Activated CD8-positive, alpha-beta memory T cell treated with anti-CD3 and anti-CD28 coated beads, Interleukin-2, amount 50 U/mL, for 24 hours (primary cell): ENCODE measurements around the gene CD2.

Source experiments
- DNase-seq: peaks from one replicate; pipeline ENCODE4 v3.0.0-alpha.2; 2020; ENCODE audit errors: extremely low read depth

CD2 gene

DNA sequence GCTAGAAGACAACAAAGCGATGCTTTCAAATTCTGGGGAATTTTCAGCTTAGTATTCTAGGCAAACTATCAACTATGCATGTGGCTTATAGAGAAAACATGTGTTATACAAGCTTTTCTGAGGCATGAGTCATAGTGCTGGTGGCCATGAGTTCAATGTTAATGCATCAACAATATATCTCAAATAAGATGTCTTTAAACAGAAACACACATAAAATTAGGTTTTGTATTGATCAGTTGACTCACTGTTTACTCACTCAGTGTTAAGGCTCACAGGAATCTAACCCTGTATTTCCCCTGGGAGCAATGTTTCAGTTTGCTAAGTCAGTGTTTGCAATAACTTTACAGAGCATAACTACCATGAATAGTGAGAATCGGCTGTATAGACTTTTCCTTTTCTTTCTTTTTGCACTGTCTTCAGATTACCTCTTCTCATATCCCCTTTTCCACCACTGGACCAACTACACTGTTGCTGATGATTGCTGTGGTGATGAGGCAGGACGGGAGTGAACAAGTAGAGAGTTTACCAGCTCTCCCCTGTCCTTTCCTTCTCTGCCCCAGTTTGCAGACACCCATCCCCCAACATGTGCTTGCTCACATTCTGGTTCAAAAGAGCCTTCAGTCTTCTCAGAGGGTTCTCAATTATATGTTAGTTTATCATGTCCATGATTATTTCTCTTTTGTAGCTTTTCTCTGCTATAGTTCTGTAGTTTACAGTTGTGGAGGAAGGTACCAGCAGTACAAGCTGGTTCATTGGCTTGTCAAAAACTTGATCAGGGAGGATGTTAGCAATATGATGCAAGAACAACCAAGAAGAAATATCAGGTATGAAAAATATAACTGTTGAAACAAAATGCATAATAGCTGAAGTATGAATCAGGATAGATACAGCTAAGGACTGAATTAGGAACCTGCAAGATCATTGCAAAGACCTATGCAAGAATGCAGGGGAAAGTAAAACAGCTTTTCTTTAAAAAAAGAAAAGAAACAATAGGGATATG is 23.9 kb downstream of the CD2 start:
- no peak for DNase-seq

DNA sequence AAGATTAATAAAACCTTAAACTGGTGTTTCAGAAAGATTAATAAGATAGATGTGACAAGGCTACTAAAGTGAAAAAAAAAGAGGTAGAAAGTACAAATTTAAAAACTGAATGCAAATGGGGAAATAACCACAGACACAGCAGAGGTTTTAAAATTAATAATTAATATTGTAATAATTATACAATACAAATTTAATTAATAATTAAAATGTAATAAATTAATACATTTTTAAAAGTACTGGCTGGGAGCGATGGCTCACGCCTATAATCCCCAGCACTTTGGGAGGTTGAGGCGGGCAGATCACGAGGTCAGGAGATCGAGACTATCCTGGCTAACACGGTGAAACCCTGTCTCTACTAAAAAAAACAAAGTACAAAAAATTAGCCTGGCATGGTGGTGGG is 26.8 kb downstream of the CD2 start:
- no peak for DNase-seq

- DNase-seq: no peak
These were observed 30.8 kb downstream of the CD2 start for GRCh38 chr1:116785006-116785405.

- no peak for DNase-seq
These were observed 31.8 kb downstream of the CD2 start for GRCh38 chr1:116786049-116786448.

GRCh38 chr1:116791727-116792126 is 37.5 kb downstream of the CD2 start:
- DNase-seq: no peak

- DNase-seq: no peak
These were observed 39.2 kb downstream of the CD2 start for GRCh38 chr1:116793357-116793935.

- no peak for DNase-seq
These were observed 40.1 kb downstream of the CD2 start for GRCh38 chr1:116794371-116794770.

GRCh38 chr1:116794804-116795481 is 40.7 kb downstream of the CD2 start:
- no peak for DNase-seq

DNA sequence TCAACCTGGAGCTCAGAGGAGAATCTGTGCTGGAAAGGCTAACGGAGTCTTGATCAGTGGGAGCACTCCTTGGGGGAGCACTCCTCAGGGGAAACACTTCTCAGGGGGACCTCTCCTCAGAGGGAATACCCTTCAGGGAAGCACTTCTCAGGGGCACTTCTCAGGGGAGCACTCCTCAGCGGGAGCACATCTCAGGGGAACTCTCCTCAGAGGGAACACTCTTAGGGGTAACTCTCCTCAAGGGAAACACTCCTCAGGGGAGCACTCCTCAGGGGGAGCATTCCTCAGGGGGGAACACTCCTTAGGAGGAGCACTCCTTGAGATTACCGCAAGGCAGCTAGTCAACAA is 41.2 kb downstream of the CD2 start:
- no peak for DNase-seq

DNA sequence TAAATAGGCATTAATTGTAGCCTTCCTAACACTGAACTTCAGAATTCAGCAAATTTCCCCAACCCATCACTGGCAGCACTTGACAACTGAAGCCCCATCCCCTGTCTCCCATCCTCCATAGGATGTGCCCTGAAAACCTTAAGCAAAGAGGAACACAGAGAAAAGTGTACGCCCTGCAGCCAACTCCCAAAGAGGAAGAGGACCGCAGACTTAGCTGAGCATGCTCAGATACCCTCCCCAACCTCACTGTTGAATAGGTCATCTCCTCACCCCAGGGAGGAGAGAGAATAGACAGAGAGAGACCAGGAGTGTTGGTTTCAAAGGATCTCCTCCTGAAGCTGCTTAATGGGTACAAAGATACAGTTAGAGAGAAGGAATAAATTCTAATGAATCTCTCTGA is 50.5 kb downstream of the CD2 start:
- no peak for DNase-seq

- no peak for DNase-seq
These were observed 51.2 kb downstream of the CD2 start for GRCh38 chr1:116805398-116805797.

DNA sequence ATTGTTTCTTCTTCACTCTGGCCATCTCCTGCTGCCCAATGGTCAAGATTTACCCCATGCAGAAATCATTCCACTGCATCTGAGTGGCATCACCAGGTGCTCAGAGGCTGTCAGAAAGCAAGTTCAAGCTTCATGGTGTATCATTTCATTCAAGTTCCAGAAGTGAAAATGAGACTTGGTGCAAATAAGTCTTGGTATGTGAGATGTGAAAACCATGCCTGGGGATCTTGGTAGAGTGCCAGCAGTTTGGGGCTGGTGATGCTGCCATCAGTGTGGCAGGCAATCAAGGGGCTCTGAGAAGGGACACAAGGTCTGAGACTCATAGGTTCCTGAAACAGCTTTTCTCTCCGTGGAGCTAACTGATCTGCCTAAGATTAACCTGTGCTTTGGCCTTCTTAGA is 52.0 kb downstream of the CD2 start:
- peak; percentile 65 for DNase-seq

GRCh38 chr1:116806671-116807070 is 52.4 kb downstream of the CD2 start:
- no peak for DNase-seq

DNA sequence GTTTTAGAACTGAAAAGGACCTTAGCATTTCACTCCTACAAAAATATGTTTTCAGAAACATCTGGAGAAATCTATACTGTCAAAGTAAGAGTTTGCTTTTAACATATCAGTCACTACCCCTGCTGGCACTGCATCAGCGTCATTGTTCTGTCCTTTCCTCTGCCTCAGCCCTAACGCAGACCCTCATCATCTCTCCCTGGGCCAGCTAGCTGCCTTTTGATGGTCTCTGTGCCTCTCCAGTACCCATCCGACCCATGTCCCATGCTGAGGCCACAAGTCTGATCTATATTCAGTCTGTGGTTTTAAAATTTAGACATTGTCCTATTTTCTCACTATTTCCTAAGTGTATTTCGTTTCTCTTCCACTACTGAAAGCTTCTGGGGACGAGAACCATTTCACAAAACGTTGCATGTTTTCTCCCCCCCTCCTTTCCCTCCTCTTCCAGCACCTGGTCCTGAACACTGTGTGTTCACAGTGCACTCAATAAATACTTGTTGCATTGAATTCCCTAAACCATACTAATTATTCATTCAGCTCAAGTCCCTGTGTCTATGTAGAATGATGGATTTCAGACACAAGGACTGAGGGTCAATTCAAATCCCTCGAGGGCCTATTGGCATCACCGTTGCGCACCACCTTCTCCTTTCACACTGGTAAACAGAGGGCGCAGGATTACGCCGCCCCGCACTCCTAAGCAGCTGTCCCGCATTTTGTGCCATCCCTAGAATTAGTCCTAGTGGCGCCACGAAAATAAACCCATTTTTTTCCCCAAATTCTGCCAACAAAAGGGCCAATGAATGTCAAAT is 53.4 kb downstream of the CD2 start:
- DNase-seq: no peak

DNA sequence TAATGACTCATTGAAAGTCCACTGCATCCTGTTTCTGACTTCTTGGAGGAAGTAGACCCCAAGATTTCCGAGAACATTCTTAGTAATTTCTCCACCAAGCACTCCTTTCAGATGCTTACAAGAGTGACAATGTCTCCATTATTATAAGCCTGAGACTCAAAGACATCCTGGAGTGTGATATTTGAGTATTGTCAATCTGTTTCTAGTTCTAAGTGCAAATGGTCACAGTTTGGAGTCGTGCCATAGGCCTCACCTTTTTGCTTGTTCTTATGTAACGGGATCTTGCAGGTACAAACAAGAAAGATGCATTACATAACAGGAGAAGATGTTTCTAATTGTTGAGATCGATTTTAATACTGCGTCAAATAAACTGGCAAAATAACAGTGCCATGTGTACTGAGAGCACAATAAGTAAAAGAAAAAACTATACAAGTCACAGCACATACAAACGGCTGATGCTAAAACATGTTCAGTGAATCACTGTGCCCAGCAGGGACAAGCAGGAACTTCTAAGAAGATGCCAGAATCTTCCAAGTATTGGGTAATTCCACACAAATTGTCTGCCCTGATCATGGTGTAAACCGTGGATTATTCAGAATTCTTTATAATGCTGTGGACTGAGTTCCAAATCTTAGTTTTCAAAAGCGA is 54.1 kb downstream of the CD2 start:
- DNase-seq: no peak

DNA sequence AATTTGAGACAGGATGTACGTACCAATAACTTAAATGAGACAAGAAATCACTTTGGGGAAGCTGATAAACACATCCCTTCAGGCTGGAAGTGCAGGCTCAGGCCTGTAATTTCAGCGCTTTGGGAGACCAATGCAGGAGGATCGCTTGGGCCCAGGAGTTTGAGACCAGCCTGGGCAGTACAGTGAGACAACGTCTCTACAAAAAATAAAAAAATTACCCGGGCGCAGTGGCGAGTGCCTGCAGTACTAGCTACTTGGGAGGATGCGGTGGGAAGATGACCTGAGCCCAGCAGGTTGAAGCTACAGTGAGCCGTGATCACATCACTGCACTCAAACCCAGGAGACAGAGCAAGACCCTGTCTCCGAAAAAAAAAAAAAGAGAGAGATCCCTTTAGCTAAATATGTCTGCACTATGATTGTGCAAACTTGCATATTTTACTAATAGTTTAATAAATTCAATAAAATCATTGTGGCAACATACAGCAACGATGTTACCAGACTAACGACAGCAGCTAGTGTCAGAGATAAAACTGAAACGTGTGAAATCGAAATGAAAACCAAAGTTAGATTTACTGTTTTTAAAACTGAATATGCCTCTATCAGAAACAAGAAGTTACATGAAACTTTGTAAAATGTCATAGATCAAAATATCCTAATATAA is 54.7 kb downstream of the CD2 start:
- DNase-seq: no peak

- DNase-seq: no peak
These were observed 57.1 kb downstream of the CD2 start for GRCh38 chr1:116811321-116811720.

DNA sequence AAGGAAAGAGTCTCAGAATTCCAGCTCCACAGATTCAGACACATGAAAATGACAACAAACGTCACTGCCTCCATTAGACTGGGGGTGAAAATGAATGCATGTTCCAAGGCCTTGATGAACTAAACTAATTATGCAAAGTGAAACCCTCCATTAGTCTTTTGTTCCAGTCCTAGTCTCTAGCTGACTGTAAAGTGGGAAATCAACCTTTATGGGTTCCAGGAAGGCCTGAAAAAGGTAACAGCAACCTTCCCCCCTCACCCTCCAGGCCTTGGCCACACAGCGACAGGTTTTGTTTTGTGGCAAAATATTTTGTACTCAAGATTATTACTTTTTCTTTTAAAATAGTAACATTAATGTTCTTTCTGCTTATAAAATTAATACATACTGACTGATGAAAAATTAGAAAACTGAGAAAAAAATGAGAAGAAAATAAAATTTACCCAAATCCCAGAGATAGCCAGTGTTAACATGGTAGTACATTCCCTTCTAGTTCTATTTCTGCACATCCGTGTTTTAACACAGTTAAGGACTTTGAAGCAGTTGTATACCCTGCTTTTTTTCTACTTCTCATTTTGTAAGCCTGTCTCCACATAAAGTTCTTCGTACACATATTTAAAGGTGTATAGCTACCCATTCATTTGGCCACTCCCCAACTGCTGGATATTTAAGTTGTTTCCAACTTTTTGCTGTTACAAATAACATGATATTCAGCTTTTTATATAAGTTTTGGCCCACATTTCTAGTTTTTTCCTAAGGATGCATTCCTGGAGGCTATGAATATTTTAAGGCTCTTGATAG is 60.9 kb downstream of the CD2 start:
- no peak for DNase-seq

DNA sequence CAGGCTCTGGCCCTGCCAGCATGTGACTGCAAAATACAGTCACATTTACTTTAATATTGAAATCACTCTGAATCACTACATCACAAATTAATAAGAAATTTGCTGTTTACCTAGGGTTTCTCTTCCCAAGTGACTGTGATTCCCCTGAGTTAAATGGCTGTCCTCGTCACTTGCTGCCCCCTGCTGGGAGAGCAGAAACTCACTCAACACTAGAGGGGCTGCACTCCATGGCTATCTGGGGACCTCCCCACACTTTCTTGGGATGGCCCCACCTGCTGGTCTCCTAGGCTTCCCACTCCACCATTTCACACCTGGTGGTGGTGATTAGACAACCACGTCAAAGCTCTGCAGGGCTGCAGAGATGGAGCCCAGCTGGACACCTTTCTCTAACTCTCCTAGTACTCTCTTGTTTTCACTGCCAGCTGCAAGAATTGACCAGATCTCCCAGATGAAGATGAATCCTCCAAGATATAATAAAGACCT is 63.4 kb downstream of the CD2 start:
- peak; percentile 64 for DNase-seq
